ENCODE data around the gene SPEF2.
"Not testable (repeated sequence)": the region's sequence is repeated elsewhere in the genome, so short reads cannot be mapped to it uniquely, and the experiment has no call there.

SPEF2 gene

DNA sequence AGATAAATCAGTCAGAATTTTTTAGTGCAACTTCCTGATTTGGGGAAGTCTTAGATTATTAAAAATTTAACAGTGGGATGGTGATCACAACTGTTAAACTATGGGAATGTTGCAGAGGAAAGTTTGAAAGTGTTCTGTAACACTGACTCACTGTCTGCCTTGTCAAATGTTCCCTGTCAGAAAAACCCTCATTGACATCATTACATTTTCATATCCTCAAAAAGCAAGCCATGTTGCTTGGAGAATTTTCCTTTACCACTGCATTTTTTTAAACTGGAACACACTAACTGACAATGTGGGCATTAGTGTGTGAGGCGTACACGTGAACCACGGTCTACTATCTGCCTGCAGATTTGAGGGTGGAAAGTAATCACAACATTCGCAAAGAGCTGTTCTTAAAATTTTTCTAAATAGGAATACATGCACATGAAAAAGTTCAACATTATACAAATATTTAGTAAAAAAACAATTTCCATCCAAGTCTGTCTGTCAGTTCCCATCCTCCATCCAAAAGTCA is 210.5 kb downstream of the SPEF2 start:
- no peak for DNase-seq

DNA sequence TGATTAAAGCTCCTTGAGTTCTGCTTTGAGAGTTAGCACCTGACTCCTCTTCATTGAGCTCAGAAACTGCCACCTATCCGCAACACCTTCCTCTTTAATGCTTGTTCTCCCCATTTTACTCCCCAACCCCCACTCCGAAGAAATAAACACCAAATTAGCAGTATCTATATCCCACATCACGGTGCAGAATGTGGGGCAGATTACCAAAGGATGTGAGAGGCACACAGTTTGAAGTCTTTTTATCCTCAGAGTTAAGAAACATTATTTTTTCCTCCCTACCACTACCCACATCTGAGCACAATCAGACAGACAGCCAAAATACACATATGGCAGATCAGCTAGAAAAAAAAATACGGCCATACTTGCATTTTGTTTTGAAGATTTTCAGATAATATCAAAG is 212.9 kb downstream of the SPEF2 start:
- no peak for DNase-seq

DNA sequence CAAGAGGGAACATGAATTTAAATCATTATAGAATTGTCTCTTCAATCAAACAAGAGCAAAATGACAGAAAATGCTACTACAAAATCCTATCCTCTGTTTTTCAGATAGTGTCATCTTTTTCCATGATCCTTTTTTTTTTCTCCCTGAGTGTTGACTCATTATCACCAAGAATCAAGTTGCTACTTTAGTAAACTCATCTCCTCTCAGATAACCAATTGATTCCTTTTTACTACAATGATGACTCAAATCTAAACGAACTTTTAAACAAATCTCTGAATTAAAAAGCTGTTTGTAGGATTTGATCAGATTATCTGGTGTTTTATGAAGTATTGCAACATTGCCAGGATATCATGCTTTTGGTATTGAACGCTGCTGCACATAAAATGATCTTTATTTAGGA is 215.1 kb downstream of the SPEF2 start:
- DNase-seq: peak; percentile 84

DNA sequence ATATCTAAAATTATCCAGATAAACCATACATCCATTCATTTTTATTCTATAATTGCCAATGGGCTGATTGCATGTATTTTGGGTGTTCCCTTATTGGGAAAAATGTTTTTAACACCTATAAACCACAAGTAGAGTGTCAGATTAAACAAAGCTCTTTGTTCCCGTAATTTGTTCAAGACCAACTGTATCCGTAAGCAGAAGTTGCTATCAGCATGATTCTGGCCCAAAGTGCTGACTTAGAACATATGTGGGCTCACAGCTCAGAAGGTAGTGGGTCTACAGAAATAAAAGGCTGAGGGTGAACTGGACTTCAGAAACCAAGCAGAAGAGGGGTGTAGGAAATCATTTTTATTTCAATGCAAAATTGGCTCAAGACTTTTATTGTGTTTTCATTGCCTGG is 215.6 kb downstream of the SPEF2 start:
- DNase-seq: peak; percentile 77

DNA sequence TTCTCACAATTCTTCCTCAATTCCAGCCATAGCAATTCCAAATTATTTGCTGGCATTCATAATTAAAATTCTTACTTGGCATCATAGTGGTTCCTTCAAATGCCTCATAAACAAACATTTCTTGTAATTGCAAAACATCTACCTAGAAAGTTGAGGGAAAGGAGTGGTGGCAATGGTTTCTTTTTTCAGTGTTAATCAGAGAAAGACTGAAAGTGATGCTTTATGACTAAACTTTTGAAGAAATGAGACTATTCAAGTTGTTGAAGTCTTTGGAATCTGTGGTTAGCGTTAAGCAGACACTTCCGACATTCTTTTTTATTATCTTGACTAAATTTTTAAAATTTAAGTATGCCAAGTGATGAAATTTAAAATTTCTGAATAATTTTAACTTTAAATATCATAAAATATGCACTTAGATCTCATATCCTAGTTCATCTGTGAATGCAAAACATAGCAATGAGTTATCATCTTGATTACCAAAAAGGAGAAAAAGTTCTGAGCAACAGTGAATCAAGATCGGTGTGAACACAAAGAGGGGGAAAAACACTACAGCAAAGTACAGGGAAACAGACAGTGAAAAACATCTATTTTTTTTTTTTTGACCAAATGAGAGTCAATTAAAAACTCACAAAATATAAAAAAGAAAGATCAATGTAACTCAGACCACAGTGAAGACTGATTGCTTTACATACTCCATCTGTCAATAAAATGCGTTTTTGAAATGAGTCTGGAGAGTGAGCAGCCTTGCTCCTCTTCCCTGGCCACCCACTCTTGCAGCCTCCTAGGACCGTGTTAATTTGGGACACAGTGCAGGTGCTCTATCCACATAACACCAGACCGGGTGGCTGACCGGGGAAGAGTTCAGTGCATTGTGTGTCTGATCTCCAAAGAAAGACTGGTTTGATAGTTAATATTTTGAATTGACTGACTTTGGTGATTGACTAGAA is 218.4 kb downstream of the SPEF2 start:
- DNase-seq: peak; percentile 86

DNA sequence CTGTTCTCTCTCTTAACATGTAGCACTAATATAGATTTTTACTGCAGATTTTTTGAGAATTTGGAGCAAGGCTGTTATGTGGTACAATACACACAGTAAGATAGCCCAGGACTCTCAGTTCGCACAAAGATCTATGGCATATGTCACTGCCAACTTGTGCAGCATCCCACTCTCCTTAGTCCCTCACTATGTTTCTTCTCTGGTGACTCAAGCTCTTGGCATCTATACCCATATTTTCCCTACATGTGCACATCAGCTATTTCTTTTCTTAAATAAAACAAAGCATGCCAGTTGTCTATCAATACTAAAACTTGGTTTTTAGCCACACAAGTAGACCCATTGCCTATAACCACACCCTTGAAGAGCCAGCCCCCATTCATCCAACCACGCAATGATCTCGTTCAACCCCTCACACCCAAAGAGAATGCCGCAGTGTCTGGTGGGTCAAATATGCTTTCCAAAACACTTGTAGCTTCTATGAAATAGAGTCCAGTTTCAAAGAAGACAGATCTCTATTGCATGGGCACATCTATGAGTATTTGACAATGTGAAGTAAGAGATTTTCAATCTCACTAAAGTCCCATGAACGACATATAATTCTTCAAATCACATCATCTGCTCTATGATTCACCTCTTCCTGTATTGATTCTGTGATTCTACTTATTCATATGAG is 220.8 kb downstream of the SPEF2 start:
- DNase-seq: peak; percentile 75

DNA sequence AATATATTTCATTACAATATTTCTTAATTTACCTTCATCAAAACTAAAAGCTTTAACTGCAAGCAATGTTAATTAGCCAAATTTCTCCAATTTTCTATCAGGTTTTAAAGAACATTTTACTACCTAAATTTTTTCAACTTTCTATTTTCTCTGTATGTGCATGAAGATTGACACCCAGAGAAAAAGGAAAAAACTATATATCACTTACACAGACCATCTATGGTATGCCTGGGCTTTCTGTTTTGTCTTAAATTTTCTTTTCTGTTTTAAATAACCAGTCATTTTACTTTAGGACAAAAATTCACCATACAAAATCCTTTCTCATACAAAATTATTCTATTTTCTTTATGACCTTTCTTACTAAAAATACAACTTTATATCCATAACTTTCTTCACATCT is 225.2 kb downstream of the SPEF2 start:
- no peak for DNase-seq

DNA sequence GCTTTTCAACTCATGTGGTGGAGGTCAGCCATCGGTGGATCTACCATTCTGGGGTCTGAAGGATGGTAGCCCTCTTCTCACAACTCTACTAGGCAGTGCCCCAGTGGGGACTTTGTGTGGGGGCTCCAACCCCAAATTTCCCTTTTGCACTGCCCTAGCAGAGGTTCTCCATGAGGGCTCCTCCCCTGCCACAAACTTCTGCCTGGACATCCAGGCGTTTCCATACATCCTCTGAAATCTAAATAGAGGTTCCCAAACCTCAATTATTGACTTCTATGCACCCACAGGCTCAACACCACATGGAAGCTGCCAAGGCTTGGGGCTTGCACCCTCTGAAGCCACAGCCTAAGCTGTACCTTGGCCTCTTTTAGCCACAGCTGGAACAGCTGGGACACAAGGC is 227.8 kb downstream of the SPEF2 start:
- DNase-seq: not testable (repeated sequence)

DNA sequence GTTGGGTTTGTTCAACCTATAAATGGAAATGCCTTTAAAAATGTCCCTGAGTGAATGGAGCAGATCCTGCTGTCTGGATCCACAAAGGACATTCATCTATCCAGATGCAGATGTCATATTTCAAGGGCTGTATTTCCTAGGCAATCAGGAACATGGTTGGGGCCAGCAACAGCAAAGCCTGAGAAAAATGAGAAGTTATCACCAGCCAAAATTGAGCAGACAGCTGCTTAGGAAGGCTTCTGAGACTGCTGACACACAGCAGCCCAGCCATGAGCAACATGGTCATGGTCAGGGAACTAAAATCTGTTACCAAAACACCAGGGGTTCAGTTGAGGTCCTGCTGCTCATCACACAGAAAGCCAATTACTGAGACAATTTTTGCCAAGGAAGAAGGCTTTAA is 229.8 kb downstream of the SPEF2 start:
- no peak for DNase-seq

DNA sequence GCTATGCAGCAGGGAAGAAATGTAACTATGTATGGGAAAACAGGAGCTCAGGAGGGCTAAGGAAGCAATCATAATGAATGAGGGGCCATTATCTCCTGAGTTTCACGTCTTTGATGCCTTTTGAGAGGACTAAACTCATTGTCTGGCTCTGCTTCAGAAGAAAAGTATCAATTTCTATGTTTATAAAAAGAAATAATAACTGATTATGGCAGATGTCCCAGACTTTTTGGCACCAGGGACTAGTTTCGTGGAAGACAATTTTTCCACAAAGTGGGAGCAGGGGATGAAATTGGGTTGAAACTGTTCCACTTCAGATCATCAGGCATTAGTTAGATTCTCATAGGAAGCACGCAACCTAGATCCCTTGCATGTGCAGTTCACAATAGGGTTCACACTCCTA is 230.3 kb downstream of the SPEF2 start:
- no peak for DNase-seq

DNA sequence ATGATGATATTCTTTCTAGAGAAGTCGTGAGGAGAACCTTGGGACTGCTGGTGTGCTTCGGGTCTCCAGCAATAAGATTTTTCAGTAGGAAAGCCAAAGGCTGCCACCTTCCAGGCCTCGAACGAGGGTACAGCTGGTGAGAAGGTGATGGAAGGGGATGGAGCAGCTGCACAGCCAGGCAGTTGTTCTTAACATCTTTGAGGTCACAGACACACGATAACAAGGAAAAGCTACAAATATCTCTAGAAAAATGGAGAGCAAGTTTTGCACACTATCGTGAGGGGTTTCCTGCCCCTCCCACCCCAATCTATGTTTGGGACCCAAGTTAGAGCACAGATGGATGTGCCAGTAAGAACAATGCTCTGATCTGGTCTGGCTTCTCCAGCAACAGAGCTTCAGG is 232.2 kb downstream of the SPEF2 start:
- DNase-seq: no peak

DNA sequence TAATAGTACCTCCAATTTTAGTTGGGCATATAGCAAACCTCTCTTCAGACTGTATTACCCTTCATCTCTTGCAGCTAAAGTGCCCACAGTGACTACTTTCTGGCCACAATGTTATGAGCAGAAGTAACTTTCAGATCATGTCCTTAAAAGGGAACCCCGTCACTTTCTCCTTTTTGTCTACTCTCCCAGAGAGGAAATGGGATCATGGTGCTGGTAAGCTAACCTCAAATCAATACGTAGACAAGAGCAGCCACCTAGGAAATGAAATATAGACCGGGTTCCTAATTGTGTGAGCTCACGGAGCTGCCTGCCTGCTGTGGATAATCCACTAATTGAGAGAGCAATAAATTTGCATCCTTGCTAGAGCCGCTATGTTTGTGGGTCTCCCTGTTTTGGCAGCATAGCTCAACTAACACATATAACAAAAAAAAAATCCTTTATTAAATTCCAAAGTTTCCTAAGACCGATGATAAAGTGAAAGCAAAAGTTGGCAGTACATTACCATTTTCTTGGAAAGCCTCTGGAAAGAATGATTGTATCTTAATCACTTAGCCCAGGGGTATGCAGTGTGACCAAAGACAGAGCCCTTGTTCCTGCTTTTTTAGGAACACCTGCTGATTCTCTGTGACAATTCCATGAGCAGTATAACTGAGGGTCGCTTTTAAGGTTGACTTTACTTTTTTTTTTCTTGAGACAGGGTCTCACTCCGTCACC is 233.5 kb downstream of the SPEF2 start:
- no peak for DNase-seq

DNA sequence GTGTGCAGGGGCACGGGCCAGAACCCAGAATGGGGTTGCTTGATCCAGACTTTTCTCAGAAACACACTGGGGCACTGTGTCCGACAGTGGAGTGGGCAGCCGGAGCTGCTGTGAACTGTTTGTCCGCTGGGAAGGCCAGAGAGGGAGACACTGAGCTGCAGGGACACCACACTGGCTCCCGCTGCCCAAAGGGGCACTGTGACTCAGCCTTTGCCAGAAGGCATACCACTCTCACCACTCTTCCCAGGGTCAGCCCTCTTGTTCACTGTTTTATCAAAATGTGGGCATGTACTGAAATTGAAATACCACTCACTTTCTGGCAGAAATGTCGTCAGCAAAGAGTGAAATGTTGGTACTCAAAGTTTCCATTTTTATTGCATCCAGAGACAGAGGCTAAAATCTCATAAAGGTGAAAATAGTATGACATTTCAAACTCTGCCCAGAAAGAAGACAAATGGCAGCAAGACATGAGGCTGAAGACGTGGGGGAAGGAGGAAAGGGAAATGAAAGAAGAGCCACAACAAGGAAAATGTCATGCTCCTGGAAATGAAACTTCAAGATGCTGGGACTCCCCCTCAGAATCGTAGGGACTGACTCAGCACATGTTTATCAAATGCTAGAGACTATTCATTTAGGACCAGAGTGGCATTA is 234.5 kb downstream of the SPEF2 start:
- peak; percentile 87 for DNase-seq

DNA sequence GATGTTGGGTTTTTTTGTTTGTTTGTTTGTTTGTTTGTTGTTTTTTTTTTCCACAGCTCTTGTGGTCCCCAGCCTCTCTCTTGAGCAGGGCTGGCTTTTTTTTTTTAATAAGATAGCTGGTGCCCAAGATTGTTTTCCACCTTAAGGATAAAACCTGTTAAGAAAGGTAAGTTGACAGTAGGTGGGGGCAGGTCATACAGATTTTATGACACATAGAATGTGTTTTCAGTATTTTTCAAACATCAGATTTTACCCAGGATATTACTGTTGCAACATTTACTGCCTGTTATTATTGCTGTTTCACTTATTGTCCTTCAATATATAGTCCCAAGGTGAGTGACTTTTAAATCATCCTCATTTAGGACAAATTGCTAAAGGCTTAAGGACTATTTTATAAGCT is 235.1 kb downstream of the SPEF2 start:
- no peak for DNase-seq

DNA sequence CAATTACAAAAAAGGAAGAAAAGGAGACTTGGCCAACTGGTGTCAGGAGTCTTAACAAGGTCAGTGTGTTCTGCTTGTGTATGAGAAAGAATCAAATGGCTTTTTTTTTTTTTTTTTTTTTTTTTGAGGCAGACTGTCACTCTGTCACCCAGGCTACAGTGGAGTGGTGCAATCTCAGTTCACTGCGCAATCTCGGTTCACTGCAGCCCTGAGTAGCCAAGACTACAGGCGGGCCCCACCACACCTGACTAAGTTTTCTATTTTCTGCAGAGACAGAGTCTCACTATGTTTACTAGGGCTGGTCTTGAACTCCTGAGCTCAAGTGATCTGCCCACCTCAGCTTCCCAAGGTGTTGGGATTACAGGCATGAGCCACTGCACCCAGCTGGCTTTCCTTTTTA is 236.0 kb downstream of the SPEF2 start:
- peak; percentile 86 for DNase-seq

DNA sequence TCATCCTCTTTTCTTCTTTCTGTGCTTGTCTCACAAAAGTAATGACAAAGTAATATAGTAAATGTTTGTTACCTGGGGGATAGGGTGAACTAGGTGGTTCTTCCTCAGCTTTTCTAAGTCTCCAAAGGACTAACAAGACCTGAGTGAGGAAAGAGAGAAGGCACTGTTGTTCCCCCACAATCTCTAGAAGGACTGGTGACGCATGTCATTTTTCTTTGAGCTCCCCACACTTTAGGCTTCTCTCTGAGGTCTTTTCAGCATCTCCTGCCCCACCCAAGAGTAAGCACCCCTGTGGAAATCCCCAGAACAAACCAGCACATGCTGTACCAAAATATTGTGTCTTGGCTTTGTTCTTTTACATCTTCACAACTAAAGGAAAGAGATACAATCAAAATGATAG is 236.6 kb downstream of the SPEF2 start:
- peak; percentile 89 for DNase-seq

DNA sequence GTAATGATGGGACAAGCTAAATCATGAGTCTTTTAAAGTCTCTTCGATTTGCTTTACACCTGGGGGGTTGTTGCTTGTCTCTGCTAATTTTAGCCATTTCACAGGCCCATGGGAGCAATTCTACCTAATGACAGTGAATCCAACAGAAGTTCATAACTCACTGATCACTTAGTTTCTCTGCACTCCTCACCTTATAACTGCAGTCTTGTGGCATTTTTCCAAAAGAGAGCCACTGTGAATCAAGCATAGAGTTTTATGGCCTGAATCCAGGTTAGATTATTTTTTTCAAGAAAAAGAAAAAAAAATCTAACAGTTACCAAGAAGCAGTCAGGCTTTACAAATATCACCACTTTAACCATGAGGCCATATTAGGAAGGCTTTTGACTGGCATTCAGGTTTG is 237.5 kb downstream of the SPEF2 start:
- DNase-seq: no peak

DNA sequence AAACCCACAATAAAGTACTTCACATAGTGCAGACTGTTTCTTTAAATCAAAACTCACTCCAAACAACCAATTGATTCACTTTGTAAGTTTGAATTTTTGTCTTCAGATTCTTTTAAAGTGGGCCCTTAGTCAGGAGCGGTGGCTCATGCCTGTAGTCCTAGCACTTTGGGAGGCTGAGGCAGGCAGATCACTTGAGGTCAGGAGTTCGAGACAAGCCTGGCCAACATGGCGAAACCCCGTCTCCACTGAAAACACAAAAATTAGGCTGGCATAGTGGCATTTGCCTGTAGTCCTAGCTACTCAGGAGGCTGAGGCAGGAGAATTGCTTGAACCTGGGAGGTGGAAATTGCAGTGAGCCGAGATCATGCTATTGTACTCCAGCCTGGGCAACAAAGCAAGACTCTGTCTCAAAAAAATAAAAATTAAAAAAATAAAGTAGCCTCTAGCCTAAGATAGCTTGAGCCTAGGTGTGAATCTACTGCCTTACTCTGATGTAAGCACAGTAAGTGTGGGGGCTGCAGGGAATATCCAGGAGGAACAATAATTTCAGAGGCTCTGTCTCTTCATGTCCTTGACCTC is 238.6 kb downstream of the SPEF2 start:
- not testable (repeated sequence) for DNase-seq

DNA sequence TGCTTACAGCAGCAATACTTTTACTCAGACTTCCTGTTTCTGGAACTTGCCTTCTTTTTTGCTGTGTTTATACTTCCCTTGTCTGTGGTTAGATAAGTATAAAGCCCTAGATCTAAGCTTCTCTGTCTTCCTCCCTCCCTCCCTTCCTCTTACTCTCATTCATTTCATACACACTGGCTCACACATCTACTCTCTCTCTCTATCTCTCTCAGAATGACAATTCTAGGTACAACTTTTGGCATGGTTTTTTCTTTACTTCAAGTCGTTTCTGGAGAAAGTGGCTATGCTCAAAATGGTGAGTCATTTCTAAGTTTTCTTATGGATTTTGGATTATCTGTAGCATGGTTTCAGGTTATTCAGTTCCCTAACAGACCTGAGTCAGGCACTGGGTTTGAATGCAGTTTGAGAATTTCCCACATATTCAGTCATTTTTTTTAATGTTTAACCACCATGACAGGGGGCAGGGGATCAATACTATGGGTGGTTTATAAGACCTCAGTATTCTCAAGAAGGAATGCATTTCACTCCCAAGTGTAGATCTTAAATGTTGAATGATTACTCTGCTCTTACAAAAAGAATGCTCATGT is 239.2 kb downstream of the SPEF2 start, which contains the start of gene IL7R:
TSS of gene IL7R (plus strand) at position 127 of the 587 bp plus-strand sequence. CDS start at position 214, 87 bp downstream.
- DNase-seq: peak; percentile 92

DNA sequence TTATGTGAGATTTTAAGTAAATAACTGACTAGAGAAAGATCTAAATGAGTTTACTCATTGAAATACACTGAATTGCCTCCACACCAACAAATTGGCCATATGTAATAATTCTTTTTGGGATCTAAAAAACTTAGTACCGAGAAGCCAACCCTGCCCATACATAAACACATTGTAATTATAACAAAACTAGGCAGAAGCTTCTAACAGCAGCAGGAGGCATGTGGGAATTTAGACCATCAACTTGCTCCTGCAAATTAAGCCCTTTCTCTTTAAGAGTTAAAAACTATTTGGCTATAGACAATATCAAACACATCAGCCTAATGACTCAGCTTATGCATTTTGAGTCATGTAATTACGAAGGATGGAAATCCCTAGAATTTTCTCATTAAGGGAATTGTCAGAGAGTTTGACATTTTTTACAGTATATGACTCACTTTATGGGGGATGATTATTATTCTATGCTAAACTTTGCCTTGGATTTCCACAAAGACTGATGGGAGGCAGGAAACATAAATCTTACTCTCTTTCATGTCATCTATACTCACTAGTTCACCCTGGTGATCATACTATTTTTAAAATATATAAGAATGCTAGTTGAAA is 240.0 kb downstream of the SPEF2 start:
- peak; percentile 70 for DNase-seq

DNA sequence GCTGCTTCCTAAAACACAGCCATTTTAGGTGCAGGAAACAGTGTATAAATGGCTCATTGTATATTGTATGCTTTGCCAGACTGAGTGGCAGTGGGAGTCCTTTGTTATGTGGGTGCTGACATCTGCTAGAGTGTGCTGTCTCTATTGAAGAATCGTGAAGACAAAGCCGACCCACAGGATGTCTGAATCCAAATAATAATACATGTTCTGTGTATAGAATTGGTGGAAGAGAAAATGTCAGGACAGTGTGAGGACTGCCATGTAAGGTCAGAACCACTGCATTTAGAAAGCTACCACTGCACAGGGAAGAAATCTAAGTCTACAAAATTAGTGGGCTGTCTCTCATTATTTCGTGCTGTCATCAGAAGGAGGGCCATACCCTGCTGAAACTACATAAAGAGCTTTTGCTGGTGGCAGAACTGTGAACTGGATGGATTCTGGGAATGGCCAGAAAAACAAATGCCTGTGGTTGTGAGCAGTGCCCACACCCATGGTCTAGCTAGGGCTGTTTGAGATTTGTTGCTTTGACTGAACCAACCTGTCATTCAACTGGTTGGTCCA is 241.5 kb downstream of the SPEF2 start:
- DNase-seq: peak; percentile 61
